Fibroblast of villous mesenchyme (primary cell): Measurements from ENCODE around the gene CCDC9B. TPM values are rescaled to one million over a fixed set of nuclear protein-coding genes. Genes with fewer than 3 reads are reported as not detected.

Experiments
- DNase-seq: peaks from one replicate; pipeline ENCODE4 v3.0.0-alpha.2; 2010; ENCODE audit warnings: low read depth
- H3K4me3 ChIP-seq: 2 replicates; pipeline ENCODE4 v1.5.1; 2011; ENCODE audit warnings: low read depth, mild to moderate bottlenecking, low read length
- total RNA-seq: library from RNA; depleted of rRNA; stranded (reverse); fragments of >200 nt; gene quantifications from 2 replicates; pipeline ENCODE4 v1.2.3, GENCODE V29; 2012
- TF ChIP-seq, protein P1 (sequence below): IDR thresholded peaks from 2 replicates; pipeline ENCODE4 v1.5.1; 2012; ENCODE audit warnings: low read depth, mild to moderate bottlenecking, low read length; ENCODE audit not compliant: insufficient read depth

CCDC9B gene
- total RNA-seq = 35.4 and 40.3 TPM in 2 replicates

DNA sequence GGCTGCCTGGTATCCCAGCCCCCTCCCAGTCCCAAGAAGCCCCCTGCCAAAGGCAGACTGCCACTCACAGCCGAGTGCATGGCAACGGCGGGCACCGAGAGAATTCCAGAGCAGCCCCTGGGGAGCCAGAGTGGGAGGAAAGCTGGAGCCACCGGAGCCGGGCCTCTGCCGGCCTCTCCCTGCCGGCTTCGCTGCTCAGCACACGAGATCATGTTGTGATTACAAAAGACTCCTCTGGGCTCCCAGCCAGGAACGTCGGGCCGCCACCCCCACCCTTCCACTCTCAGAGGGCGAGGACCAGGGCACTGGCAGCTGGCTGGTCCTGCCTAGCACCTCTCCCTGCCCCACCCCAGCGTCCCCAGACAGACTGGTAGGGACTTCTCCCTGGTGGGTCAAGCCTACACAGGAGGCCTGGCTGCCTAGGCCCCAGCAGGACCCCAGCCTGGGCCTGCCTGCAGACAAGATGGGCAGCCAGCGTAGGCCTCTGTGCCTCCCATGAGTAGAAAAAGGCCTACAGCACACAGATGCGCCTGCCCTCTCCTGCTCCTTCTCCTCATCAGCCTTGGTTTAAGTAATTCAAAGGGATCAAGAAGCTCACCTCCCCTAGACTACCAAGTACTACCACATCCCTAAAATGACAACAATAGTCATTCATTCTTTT, at the start of gene CCDC9B:
Gene CCDC9B, minus strand, starts transcription at position 200 of the 661 bp plus-strand sequence. Its CDS starts 120 bp downstream, at position 80.
- peak; percentile 93 for DNase-seq
- H3K4me3 ChIP-seq = peak within 1 kb of the TSS; percentile 57
- TF ChIP-seq, protein P1, sequence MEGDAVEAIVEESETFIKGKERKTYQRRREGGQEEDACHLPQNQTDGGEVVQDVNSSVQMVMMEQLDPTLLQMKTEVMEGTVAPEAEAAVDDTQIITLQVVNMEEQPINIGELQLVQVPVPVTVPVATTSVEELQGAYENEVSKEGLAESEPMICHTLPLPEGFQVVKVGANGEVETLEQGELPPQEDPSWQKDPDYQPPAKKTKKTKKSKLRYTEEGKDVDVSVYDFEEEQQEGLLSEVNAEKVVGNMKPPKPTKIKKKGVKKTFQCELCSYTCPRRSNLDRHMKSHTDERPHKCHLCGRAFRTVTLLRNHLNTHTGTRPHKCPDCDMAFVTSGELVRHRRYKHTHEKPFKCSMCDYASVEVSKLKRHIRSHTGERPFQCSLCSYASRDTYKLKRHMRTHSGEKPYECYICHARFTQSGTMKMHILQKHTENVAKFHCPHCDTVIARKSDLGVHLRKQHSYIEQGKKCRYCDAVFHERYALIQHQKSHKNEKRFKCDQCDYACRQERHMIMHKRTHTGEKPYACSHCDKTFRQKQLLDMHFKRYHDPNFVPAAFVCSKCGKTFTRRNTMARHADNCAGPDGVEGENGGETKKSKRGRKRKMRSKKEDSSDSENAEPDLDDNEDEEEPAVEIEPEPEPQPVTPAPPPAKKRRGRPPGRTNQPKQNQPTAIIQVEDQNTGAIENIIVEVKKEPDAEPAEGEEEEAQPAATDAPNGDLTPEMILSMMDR = no peak

DNA sequence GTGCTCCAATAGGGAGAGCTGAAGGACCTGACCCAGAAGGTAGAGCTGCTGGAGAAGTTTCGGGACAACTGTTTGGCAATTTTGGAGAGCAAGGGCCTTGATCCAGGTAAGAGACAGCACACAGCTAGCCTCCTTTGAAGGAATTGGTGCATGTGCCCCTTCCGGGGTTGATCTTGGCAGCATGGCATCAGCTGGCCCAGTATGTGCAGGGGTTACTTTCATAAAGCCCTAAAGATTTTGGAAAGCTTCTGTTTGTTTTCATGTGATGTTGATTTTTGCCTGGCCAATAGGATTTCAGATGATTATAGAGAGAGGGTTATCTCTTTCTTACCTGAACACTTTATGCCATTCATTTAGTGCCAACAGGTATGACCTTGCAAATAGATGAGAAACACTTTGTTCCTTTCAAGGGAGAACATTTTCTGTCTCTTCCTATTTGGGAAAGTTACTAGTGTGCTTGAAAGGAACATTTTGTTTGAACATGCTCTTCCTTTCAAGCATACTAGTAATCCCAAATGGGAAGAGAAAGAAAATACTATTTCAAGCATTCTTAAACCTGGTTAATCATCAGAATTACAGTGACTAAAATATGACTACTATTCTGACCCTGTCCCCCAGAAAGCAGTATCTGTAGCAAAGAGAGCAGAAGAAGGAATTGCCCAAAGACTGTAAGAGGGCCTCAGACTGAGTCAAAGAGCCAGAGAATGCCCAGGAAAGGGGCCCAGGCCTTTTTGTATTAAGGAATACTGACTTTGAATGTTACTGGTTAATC, 49.3 kb upstream of the CCDC9B start:
- TF ChIP-seq, protein P1 = no peak
- no peak for DNase-seq
- H3K4me3 ChIP-seq = no peak overlapping the region

DNA sequence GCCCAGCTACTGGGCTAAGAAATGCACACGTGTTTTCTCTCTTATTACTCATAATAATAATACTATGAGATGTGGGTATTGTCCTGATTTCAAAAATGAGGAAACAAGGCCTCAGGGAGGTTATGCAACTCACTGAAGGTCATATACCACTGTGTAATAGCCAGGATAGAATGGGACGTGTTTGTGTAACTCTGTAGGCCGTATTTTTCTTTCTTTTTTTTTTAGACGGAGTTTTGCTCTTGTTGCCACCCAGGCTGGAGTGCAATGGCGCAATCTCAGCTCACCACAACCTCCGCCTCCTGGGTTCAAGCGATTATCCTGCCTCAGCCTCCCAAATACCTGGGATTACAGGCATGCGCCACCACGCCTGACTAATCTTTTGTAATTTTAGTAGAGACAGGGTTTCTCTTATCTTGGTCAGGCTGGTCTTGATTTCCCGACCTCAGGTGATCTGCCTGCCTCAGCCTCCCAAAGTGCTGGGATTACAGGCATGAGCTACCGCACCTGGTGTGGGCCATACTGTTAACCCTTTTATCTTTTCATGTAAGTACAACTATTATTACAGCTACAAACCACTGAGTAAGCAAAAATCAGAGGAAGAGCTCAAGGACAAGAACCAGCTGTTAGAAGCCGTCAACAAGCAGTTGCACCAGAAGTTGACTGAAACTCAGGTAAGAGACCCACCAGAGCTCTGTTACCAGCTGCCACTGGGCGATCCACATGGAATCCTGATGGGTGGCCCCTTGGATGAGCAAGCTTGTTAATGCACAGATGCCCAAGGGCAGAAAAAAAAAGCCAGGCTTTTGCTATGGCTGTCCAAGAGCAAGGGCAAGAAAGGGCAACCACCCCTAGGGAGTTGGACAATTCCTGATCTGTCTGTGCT, 48.4 kb upstream of the CCDC9B start:
- no peak overlapping the region for H3K4me3 ChIP-seq
- DNase-seq = peak; percentile 52
- TF ChIP-seq, protein P1 = no peak

DNA sequence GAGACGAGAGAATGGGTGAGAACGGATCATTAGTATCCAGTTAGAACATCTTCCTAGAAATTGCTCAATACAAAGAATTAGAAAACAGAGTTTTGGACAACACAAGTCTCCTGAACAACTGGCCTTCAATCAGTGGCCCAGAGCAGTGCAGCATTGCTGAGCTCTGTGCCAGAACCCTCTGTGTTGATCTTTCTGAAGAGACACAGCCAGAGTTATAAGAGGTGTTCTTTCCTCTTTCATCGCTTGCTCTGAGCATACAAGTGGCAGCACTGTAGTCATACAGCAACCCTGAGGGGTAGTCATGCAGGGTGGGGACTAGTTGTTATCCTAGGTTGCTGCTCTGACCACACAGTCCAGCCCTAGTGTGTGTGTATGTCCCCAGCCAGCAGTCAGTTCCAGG, 45.7 kb upstream of the CCDC9B start:
- TF ChIP-seq, protein P1 = no peak
- no peak for DNase-seq
- H3K4me3 ChIP-seq = no peak overlapping the region

DNA sequence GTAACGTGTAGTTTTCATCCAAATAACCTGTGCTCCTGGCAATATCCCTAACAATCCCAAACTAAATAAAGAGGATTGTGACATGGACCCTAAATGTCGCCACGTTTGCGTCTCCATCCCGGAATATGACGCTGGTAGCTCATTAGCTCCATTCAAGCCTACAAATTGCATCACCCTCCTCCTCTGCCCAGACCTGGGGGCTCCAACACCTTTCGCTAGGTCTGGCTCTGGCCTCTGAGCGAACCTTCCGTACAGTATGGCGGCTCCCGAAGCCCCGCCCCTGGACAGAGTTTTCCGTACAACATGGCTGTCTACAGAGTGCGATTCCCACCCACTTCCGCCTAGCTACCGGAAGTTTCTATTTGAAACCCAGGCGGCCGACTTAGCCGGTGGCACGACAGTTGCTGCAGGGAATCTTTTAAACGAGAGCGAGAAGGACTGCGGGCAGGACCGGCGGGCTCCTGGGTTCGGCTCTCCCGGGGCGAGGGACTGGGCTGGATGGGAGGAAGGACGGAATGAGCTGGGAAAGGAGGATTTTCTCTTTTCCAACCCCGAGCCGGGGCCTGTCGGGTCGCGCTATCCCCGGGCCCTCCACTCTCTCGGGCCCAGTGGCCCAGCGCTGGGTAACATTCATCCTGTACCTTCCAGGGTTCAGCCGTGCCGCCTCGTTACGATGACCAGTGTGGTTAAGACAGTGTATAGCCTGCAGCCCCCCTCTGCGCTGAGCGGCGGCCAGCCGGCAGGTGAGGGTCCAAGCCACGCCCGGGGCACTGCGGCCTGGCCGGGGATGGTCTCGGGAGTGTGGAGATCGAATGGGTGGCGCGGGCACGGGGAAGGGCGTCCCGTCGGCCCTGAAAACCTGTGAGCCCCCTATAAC, 42.1 kb upstream of the CCDC9B start, which contains the start of gene KNSTRN:
Gene KNSTRN, plus strand, starts transcription at position 142 of the 877 bp plus-strand sequence. Its CDS starts 115 bp downstream, at position 257.
- TF ChIP-seq, protein P1 = no peak
- DNase-seq = peak; percentile 94
- peak within 1 kb of the TSS; percentile 96 for H3K4me3 ChIP-seq
